ENCODE data around the gene HERC4.

GRCh38 chr10:68074031-68074774 lies 880 bp downstream of the HERC4 start:
- TF ChIP-seq, protein P1, sequence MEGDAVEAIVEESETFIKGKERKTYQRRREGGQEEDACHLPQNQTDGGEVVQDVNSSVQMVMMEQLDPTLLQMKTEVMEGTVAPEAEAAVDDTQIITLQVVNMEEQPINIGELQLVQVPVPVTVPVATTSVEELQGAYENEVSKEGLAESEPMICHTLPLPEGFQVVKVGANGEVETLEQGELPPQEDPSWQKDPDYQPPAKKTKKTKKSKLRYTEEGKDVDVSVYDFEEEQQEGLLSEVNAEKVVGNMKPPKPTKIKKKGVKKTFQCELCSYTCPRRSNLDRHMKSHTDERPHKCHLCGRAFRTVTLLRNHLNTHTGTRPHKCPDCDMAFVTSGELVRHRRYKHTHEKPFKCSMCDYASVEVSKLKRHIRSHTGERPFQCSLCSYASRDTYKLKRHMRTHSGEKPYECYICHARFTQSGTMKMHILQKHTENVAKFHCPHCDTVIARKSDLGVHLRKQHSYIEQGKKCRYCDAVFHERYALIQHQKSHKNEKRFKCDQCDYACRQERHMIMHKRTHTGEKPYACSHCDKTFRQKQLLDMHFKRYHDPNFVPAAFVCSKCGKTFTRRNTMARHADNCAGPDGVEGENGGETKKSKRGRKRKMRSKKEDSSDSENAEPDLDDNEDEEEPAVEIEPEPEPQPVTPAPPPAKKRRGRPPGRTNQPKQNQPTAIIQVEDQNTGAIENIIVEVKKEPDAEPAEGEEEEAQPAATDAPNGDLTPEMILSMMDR (IDR thresholded peaks at IDR 0.05): no peak
- TF ChIP-seq POLR2A (IDR thresholded peaks at IDR 0.05): no peak

All from Peyer's patch (tissue), 4 donors.